ENCODE measurements around the gene FOXI2.

The FOXI2 gene

GRCh38 chr10:127744956-127745355 is 8.0 kb downstream of the FOXI2 start:
- no peak for DNase-seq

GRCh38 chr10:127745861-127746260 is 8.9 kb downstream of the FOXI2 start:
- no peak for DNase-seq

DNA sequence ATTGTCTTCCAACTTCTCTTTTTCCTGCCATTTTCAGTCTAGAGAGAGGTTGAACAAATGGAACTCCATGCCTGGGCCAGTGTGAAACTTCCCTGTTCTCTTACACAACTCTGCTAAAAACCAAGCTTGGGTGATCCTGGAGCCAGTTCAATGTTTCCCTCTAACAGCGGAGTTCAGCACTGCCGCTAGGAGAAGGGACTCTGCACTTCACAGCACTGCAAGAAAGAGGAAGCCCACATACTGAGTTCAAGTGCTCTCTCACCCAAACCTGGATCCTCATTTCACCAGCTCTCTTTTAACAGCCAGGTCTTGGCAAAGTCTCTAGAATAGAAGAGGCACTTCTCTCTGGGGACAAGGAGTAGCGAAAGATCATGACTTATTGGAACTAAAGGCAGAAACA is 18.8 kb downstream of the FOXI2 start:
- DNase-seq = no peak

- DNase-seq = no peak
These were observed 19.3 kb downstream of the FOXI2 start for GRCh38 chr10:127756264-127756663.

GRCh38 chr10:127757033-127757432 is 20.0 kb downstream of the FOXI2 start:
- no peak for DNase-seq

- no peak for DNase-seq
These were observed 22.3 kb downstream of the FOXI2 start for GRCh38 chr10:127759276-127759675.

- DNase-seq = no peak
These were observed 25.9 kb downstream of the FOXI2 start for GRCh38 chr10:127762925-127763324.

- DNase-seq = no peak
These were observed 38.0 kb downstream of the FOXI2 start for GRCh38 chr10:127774766-127775559.

- DNase-seq = no peak
These were observed 39.8 kb downstream of the FOXI2 start for GRCh38 chr10:127776816-127777215.

DNA sequence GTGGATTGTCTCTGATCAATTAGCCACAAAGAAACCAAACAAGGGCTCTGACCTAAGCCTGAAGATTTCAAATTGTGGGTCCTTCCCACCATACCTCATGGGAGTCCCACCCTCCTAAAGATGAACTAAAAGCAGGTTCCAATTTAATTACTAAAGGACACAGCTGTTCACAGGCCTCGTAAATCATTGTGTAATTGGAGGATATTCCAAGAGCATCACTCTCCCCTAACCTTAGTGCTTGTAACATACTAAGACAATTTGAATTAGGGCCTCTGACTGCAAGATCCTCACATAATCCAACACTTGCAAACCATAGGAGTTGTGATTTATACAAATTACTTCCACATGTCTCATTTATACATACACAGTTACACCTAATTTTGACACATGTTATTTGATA is 44.4 kb downstream of the FOXI2 start:
- DNase-seq = no peak

- DNase-seq = no peak
These were observed 50.9 kb downstream of the FOXI2 start for GRCh38 chr10:127787873-127788272.

DNA sequence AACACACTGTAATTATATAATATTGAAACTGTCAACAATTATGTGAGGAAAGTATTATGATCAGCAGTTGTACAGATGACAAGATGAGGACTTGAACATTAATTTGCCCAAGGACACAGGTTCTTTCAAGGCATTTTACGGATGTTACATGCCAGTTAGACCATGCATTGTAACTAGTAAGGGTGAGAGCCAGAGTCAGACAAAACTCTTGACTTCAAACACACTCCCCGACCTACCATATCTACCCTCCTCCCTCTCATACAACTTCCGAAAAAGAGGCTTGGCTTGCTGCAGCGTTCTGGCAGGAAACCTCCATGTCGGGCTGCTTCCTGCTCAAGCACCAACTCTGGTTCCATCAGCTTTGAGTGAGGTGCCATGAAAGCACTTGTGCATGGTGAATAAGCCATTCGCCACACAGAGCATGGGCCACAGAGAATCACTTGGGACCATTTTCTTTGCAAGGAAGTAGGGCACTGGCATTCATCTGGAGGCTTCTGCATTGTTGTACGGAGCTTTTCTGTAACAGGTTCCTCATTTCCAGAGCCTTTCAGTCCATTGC is 53.2 kb downstream of the FOXI2 start:
- DNase-seq = no peak
